Endothelial cell of umbilical vein (primary cell): ENCODE data around the gene USP40. TPM values are rescaled to one million over a fixed set of nuclear protein-coding genes. Genes with fewer than 3 reads are reported as not detected.

ENCODE experiments used
- BruUV-seq: library from RNA; stranded (reverse); fragments of 400-500 nt; replicated peaks from 2 replicates; lab custom pipeline; 2021; lab: Mats Ljungman, UMichigan
- CTCF ChIA-PET: fragments of 300-600, 350-600 bp; sonication (Branson Sonifier 250); formaldehyde crosslinking; loops from one replicate; lab custom pipeline; 2021; ENCODE audit warnings: antibody characterized with exemption, inconsistent platforms; lab: Charles Lee
- POLR2A ChIA-PET: fragments of 300-600, 350-600 bp; sonication (Branson Sonifier 250); formaldehyde crosslinking; loops from one replicate; lab custom pipeline; 2021; ENCODE audit warnings: antibody characterized with exemption, inconsistent platforms; lab: Charles Lee
- DNase-seq: peaks from one replicate; pipeline ENCODE4 v3.0.0-alpha.2; 2011; ENCODE audit warnings: low read depth, low spot score
- FAIRE-seq: peaks from 2 replicates; lab custom pipeline; 2011; peaks lifted over from hg19 to GRCh38; lab: Jason Lieb, UNC
- H2AFZ ChIP-seq: 2 replicates; pipeline ENCODE4 v1.6.0; 2012; ENCODE audit warnings: low read depth, low read length, control low read depth, inconsistent platforms
- H3K27ac ChIP-seq: 2 replicates; pipeline ENCODE4 v1.5.1; 2011; ENCODE audit warnings: low read depth, mild to moderate bottlenecking, control low read depth, low read length, moderate library complexity; ENCODE audit not compliant: insufficient read depth
- H3K27me3 ChIP-seq, 2 experiments: 2 replicates each; pipeline versions ENCODE4 v1.6.0 to v1.6.1; 2011; ENCODE audit warnings: low read length in 2 of 2, mixed read lengths in 1 of 2; ENCODE audit not compliant: control insufficient read depth in 2 of 2, insufficient read depth in 2 of 2
- H3K36me3 ChIP-seq, 2 experiments: 2 replicates in 1 of 2; 3 replicates in 1 of 2; pipeline ENCODE4 v1.5.1; 2011; ENCODE audit warnings: low read length in 2 of 2, mild to moderate bottlenecking in 1 of 2, moderate library complexity in 1 of 2; ENCODE audit not compliant: control insufficient read depth in 2 of 2, insufficient read depth in 2 of 2; ENCODE audit errors: extremely low read depth in 1 of 2
- H3K4me1 ChIP-seq: 3 replicates; pipeline ENCODE4 v1.5.1; 2011; ENCODE audit warnings: mild to moderate bottlenecking, low read length; ENCODE audit not compliant: control insufficient read depth, insufficient read depth; ENCODE audit errors: extremely low read depth
- H3K4me2 ChIP-seq: 2 replicates; pipeline ENCODE4 v1.6.1; 2011; ENCODE audit warnings: low read length, control low read depth, mixed read lengths; ENCODE audit not compliant: insufficient read depth
- H3K4me3 ChIP-seq, 3 experiments: fragments of 200-600 bp in 1 of 3; sonication (generic), shearing (Covaris generic) in 1 of 3; replicated peaks in 1 of 3; 2 replicates each; pipeline ENCODE4 v1.5.1; 2011 to 2016; ENCODE audit warnings: control low read depth in 3 of 3, low read length in 3 of 3, mild to moderate bottlenecking in 2 of 3, inconsistent platforms in 1 of 3, low read depth in 1 of 3, moderate library complexity in 1 of 3; ENCODE audit not compliant: insufficient read depth in 1 of 3
- H3K79me2 ChIP-seq: 2 replicates; pipeline ENCODE4 v1.6.0; 2012; ENCODE audit warnings: low read length, inconsistent platforms; ENCODE audit not compliant: control insufficient read depth, insufficient read depth
- H3K9ac ChIP-seq: replicated peaks from 2 replicates; pipeline ENCODE3; 2011; ENCODE audit warnings: low read length, control low read depth; ENCODE audit not compliant: insufficient read depth; ENCODE audit errors: extremely low read depth
- H3K9me1 ChIP-seq: replicated peaks from 3 replicates; pipeline ENCODE4 v1.6.0; 2011; ENCODE audit warnings: mild to moderate bottlenecking, low read length; ENCODE audit not compliant: control insufficient read depth, insufficient read depth; ENCODE audit errors: extremely low read depth
- H3K9me3 ChIP-seq: replicated peaks from 2 replicates; pipeline ENCODE4 v1.5.1; 2012; ENCODE audit warnings: low read length, inconsistent platforms; ENCODE audit not compliant: control insufficient read depth, insufficient read depth
- H4K20me1 ChIP-seq: replicated peaks from 2 replicates; pipeline ENCODE3; 2011; ENCODE audit warnings: mild to moderate bottlenecking, low read length; ENCODE audit not compliant: control insufficient read depth, insufficient read depth; ENCODE audit errors: extremely low read depth
- EZH2 ChIP-seq: IDR thresholded peaks from 2 replicates; pipeline ENCODE4 v1.6.1; 2012; ENCODE audit warnings: borderline replicate concordance, low read depth, mild to moderate bottlenecking, moderate library complexity, low read length, inconsistent platforms; ENCODE audit not compliant: severe bottlenecking
- GATA2 ChIP-seq: IDR thresholded peaks from 2 replicates; pipeline ENCODE4 v1.7.0; 2011; ENCODE audit warnings: low read depth, mild to moderate bottlenecking, moderate library complexity, mixed read lengths, low read length; ENCODE audit not compliant: insufficient read length, insufficient read depth
- dilution Hi-C: fragments of 300-500 bp; cut with MboI; formaldehyde crosslinking; loops from one replicate; pipeline ENCODE4 v1.15.0; 2019; ENCODE audit warnings: low sequenced_read_pairs; ENCODE audit not compliant: extremely low pct_ligation_motif_present
- intact Hi-C: fragments of 100-400 bp; cut with micrococcal nuclease; formaldehyde crosslinking; loops from one replicate; pipeline ENCODE4 v1.10.0; 2022
- polyA plus RNA-seq, 4 experiments: library from polyadenylated mRNA; depleted of rRNA in 3 of 4; stranded (reverse) in 3 of 4; unstranded in 1 of 4; fragments of >200 nt; gene quantifications; 2 replicates each; pipeline versions ENCODE4 v1.2.1 to v1.2.3, GENCODE V29; 2011 to 2012; ENCODE audit warnings: missing spikeins in 1 of 4
- total RNA-seq: library from RNA; stranded (reverse); gene quantifications from 2 replicates; pipeline ENCODE4 v1.2.3, GENCODE V29; 2021
- TF ChIP-seq, protein P1 (sequence below), 2 donors: IDR thresholded peaks; 1 replicate in 1 of 2; 2 replicates in 1 of 2; pipeline ENCODE4 v1.5.1; 2011; ENCODE audit warnings: low read length in 2 of 2, mild to moderate bottlenecking in 2 of 2, moderate library complexity in 2 of 2, control low read depth in 1 of 2, inconsistent platforms in 1 of 2, low read depth in 1 of 2; ENCODE audit not compliant: insufficient read depth in 1 of 2; ENCODE audit errors: extremely low read depth in 1 of 2
- TF ChIP-seq, protein P2 (sequence below): IDR thresholded peaks from 2 replicates; pipeline ENCODE4 v1.6.1; 2011; ENCODE audit not compliant: insufficient read depth, insufficient read length

Gene USP40
- total and polyA plus RNA-seq, 2 donors (not counting 3 experiments of a cell fraction or from before 2014, with no cell fraction given), result 32.2 to 32.5 TPM

DNA sequence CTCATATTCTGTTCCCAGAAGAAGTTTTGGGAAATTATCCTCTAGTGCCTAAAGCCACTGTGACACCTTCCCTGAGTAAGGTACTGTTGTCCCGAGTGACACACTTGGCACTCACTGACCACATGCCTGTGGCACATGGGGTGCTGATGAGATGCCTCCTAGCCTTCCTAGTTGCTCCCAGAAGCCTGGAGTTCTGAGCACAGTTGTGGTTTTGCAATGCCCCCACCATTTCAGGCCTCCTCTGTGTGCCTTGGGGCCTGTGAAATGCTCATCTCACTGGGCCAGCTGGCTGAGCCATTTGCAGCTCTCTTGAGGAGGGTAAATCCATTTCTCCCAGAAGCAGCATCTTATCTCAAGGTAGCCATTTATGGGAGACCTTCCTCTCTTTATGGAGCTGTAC lies 120.5 kb downstream of the USP40 start:
- TF ChIP-seq GATA2, result no peak
- TF ChIP-seq, protein P1, sequence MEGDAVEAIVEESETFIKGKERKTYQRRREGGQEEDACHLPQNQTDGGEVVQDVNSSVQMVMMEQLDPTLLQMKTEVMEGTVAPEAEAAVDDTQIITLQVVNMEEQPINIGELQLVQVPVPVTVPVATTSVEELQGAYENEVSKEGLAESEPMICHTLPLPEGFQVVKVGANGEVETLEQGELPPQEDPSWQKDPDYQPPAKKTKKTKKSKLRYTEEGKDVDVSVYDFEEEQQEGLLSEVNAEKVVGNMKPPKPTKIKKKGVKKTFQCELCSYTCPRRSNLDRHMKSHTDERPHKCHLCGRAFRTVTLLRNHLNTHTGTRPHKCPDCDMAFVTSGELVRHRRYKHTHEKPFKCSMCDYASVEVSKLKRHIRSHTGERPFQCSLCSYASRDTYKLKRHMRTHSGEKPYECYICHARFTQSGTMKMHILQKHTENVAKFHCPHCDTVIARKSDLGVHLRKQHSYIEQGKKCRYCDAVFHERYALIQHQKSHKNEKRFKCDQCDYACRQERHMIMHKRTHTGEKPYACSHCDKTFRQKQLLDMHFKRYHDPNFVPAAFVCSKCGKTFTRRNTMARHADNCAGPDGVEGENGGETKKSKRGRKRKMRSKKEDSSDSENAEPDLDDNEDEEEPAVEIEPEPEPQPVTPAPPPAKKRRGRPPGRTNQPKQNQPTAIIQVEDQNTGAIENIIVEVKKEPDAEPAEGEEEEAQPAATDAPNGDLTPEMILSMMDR (IDR thresholded peaks at IDR 0.05; ENCODE audit: extremely low read depth in 1 of 2, insufficient read depth in 1 of 2, low read depth in 1 of 2, low read length in 2 of 2), result no peak
- no peak for TF ChIP-seq EZH2
- TF ChIP-seq, protein P2, sequence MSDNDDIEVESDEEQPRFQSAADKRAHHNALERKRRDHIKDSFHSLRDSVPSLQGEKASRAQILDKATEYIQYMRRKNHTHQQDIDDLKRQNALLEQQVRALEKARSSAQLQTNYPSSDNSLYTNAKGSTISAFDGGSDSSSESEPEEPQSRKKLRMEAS, result no peak
- H3K4me2 ChIP-seq, result no peak overlapping the region
- CTCF ChIA-PET, result interaction anchor here (1.2 to 6.3 kb wide), 3 partner anchors 41 to 265 kb away, joined by 3 to 191 read pairs (median 74); partner anchors contain the start of gene UGT1A5

More for the DNA sequence above, 120.5 kb downstream of the USP40 start:
- H3K4me1 ChIP-seq, result no peaks in the 10 kb centered on the region
- no peaks in the 10 kb centered on the region for H4K20me1 ChIP-seq
- no peak overlapping the region for H3K27ac ChIP-seq
- H3K9ac ChIP-seq, result no peak overlapping the region
- no peaks in the 10 kb centered on the region for H3K79me2 ChIP-seq
- H3K27me3 ChIP-seq, result no peaks in the 10 kb centered on the region
- no peak for FAIRE-seq
- peaks cover 0 to 12% of the 10 kb centered on the region in 2 experiments for H3K36me3 ChIP-seq
- dilution Hi-C loops (no loop called here), intact Hi-C loops (loop anchor here (5.0 to 10.0 kb wide), 3 partner anchors 174 to 1671 kb away; no protein-coding TSS in a partner anchor)
- H3K9me3 ChIP-seq, result no peaks in the 10 kb centered on the region
- BruUV-seq, result no TSS peak
- no peaks in the 10 kb centered on the region for H3K9me1 ChIP-seq
- H2AFZ ChIP-seq, result no peak overlapping the region
- POLR2A ChIA-PET, result no interaction called here
- no peak for DNase-seq
- no peak overlapping the region for H3K4me3 ChIP-seq
